Fibroblast of villous mesenchyme (primary cell): ENCODE results near the gene MALT1. TPM values are rescaled to one million over a fixed set of nuclear protein-coding genes. Genes with fewer than 3 reads are reported as not detected.
"Not testable (repeated sequence)": the region's sequence is repeated elsewhere in the genome, so short reads cannot be mapped to it uniquely, and the experiment has no call there.

Experiments
- DNase-seq: peaks from one replicate; pipeline ENCODE4 v3.0.0-alpha.2; 2010; ENCODE audit warnings: low read depth
- H3K4me3 ChIP-seq: 2 replicates; pipeline ENCODE4 v1.5.1; 2011; ENCODE audit warnings: low read depth, mild to moderate bottlenecking, low read length
- CTCF ChIP-seq: IDR thresholded peaks from 2 replicates; pipeline ENCODE4 v1.5.1; 2012; ENCODE audit warnings: low read depth, mild to moderate bottlenecking, low read length; ENCODE audit not compliant: insufficient read depth
- total RNA-seq: library from RNA; depleted of rRNA; stranded (reverse); fragments of >200 nt; gene quantifications from 2 replicates; pipeline ENCODE4 v1.2.3, GENCODE V29; 2012

The MALT1 gene
- total RNA-seq, 1 donor = 85.1 TPM

GRCh38 chr18:58640891-58641610 lies 30.2 kb upstream of the MALT1 start:
- no peak for TF ChIP-seq CTCF
- H3K4me3 ChIP-seq = no peak overlapping the region
- DNase-seq = no peak

- not testable (repeated sequence) for H3K4me3 ChIP-seq, DNase-seq
Measured at GRCh38 chr18:58643557-58643956, 27.7 kb upstream of the MALT1 start.

- TF ChIP-seq CTCF = no peak
- DNase-seq = peak; percentile 19
- no peak overlapping the region for H3K4me3 ChIP-seq
Measured at GRCh38 chr18:58645398-58645797, 25.9 kb upstream of the MALT1 start.

GRCh38 chr18:58646334-58646862 lies 24.9 kb upstream of the MALT1 start:
- no peak overlapping the region for H3K4me3 ChIP-seq
- no peak for DNase-seq
- no peak for TF ChIP-seq CTCF

DNA sequence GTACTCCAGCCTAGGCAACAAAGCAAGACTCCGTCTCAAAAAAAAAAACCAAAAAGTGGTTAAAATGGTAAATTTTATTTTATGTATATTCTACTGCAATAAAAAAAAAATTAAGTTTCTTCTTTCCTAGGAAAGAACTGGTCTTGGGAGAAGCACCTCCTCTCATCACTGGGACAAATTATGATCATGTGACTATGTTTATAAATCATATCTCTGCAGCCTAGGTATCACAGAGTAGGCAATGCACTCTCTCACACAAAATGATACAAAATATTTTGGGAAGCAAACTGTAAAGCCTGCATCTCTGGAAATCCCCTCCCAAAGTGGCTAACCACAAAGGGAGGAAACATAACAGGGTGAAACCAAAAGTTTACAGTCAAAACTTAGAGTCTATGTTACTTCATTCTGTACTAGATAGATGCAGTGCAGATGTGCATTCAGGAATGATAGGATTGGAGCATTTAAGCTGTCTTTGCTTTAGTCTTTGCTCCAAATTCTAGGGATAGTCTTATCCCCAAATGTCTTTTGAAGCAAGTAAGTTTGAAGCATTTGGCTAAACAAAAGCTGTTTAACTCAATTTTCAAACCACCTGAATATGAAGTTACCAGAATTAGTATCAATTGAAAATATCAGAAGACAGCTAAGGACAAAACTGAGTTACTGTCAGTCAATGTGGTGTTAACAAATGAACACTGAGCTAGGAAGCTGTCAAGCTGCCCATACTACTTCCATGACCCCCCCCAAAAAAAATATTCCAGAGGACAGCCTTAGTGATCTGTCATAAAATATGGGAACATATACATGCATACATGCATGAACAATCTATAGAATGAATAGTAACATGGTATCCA lies 21.1 kb upstream of the MALT1 start:
- DNase-seq = peak; percentile 87
- H3K4me3 ChIP-seq = no peak overlapping the region
- TF ChIP-seq CTCF = no peak

- not testable (repeated sequence) for DNase-seq, H3K4me3 ChIP-seq
Measured at GRCh38 chr18:58650830-58651229, 20.4 kb upstream of the MALT1 start.

DNA sequence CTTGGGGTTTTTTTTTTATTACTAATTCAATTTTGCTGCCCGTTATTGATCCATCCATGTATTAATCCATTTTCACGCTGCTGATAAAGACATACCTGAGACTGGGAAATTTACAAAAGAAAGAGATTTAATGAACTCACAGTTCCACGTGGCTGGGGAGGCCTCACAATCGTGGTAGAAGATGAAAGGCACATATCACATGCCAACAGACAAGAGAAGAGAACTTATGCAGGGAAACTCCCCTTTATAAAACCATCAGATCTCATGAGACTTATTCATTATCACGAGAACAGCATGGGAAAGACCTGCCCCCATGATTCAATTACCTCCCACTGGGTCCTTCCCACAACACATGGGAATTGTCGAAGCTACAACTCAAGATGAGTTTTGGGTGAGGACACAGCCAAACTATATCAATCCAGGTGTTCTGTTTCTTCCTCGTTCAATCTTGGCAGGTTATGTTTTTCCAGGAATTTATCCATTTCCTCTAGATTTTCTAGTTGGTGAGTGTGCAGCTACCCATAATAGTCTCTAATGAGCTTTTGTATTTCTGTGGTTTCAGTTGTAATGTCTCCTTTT lies 18.0 kb upstream of the MALT1 start:
- DNase-seq, H3K4me3 ChIP-seq: not testable (repeated sequence)

- no peak overlapping the region for H3K4me3 ChIP-seq
- no peak for DNase-seq
- TF ChIP-seq CTCF = no peak
Measured at GRCh38 chr18:58653814-58654509, 17.3 kb upstream of the MALT1 start.
